ENCODE results near the gene ITPR1. TPM values are rescaled to one million over a fixed set of nuclear protein-coding genes. Genes with fewer than 3 reads are reported as not detected.
"Not testable (repeated sequence)": the region's sequence is repeated elsewhere in the genome, so short reads cannot be mapped to it uniquely, and the experiment has no call there.

ITPR1 gene
- total and polyA plus RNA-seq, 10 of the 15 experiments (the other 5 are each of a cell fraction or from before 2014, with no cell fraction given), result 12.2 to 239 (median 28.4) TPM

DNA sequence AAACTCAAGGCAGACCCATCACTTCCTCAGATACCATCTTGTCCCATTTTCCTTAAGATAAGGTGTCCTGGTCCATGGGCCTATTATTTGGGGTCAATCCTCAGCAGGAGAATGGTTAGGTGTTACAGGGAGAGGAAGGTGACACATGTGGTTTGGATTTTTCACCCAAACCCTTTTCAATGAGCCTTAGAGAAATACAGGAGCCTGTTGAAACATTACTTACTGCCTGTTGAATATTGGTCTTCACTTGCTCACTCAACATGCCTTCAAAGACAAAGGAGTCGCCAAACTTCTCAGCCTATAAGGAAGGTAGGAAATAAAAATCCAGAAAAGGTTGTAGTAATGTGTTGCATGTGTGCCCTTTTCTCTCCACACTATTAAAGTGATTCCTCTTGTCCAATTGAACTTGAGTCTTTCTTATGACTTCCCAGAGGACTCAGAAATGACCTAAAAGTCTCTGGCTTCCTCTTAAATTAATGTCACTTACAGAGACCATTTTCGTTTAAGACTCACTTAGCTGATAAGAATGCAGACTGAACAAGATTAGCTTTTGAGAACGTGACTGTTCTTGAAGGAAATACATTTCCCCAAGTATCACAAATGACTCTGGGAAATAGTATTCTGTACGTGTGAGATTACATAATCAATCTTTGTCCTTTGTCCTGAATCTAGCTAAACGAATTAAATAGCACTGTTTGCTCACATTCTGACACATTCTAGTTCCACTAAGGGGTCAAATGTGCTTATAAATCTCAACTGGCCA lies 43.9 kb upstream of the ITPR1 start:
- ATAC-seq, result no peak
- Histone ChIP-seq H3K4me3 (no peak overlapping the region), H4K20me1 (ENCODE audit: control insufficient read depth, insufficient read depth) (no peaks in the 10 kb centered on the region), H3K4me2 (ENCODE audit: control insufficient read depth, insufficient read depth) (no peak overlapping the region), H3K9me3 (replicated peaks; ENCODE audit: control insufficient read depth, insufficient read depth, low read length) (no peaks in the 10 kb centered on the region), H3K9ac (ENCODE audit: control insufficient read depth, insufficient read depth, low read length) (no peak overlapping the region), H3K27me3 (replicated peaks in 1 of 2; ENCODE audit: control insufficient read depth in 2 of 2, insufficient read depth in 2 of 2, low read length in 1 of 2) (no peaks in the 10 kb centered on the region), H3K27ac (ENCODE audit: control insufficient read depth, insufficient read depth) (no peak overlapping the region), H2AFZ (ENCODE audit: control insufficient read depth, low read depth, low read length) (no peak overlapping the region), H3K79me2 (ENCODE audit: control insufficient read depth, insufficient read depth, low read length) (no peaks in the 10 kb centered on the region), H3K36me3 (ENCODE audit: control insufficient read depth in 2 of 2, insufficient read depth in 2 of 2, low read length in 1 of 2) (no peaks in the 10 kb centered on the region), H3K4me1 (ENCODE audit: control insufficient read depth, insufficient read depth, low read length) (no peaks in the 10 kb centered on the region)
- RAD21 ChIA-PET (ENCODE audit: unreplicated experiment), result no interaction called here
- in situ Hi-C loops (cut with MboI) (no loop called here), intact Hi-C loops (cut with micrococcal nuclease; ENCODE audit: unreplicated experiment) (no loop called here)
- DNase-seq (ENCODE audit: low read depth, low spot score), result no peak
- CTCF ChIA-PET, result interaction anchor here (0.7 to 1.8 kb wide), 3 partner anchors 8 to 21 kb away, joined by 3 to 6 read pairs (median 3); no protein-coding TSS in a partner anchor
- SMC1A ChIA-PET (ENCODE audit: uncharacterized antibody, unreplicated experiment), result interaction anchor here (1.1 kb wide), 1 partner anchor 47 kb away, joined by 3 read pairs; no protein-coding TSS in a partner anchor
- TF ChIP-seq NRF1 (conservative IDR thresholded peaks at IDR 0.05; ENCODE audit: low read depth, low read length) (no peak), LARP7 (IDR thresholded peaks at IDR 0.05) (no peak), SPI1 (IDR thresholded peaks at IDR 0.05; ENCODE audit: borderline replicate concordance, insufficient read depth, low read depth, low read length) (no peak), EGR1 (IDR thresholded peaks at IDR 0.05; ENCODE audit: borderline replicate concordance in 1 of 2, low read depth in 2 of 2, low read length in 2 of 2) (no peak), CEBPB (IDR thresholded peaks at IDR 0.05; ENCODE audit: borderline replicate concordance in 1 of 2, low read depth in 2 of 2, low read length in 2 of 2) (no peak)
- POLR2A ChIA-PET, result no interaction called here
- 91% methylated on average over 5 of the region's 5 CpGs for WGBS (ENCODE audit: insufficient coverage, insufficient replicate concordance, low lambda C conversion rate, missing lambda C conversion rate)
- no peak for FAIRE-seq
- BruUV-seq (replicated peaks), result no TSS peak

DNA sequence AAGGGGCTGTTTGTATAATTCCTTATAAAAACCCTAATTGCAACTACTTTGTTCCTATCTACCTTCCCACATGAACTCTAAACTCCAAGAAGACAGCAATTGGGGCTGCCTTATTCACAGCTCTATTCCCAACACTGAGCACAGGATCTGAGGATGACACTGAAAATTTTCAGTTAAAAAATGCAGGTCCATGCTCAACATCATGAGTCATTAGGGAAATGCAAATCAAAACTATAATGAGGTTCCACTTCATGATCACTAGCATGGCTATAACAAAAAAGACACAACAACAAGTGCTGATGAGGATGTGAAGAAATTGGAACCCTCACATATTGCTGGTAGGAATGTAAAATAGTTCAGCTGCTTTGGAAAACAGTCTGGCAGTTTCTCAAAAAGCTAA lies 39.0 kb upstream of the ITPR1 start:
- H3K4me3 ChIP-seq, result no peak overlapping the region
- no peak for DNase-seq (ENCODE audit: low read depth, low spot score)
- no peaks in the 10 kb centered on the region for H3K9me3 ChIP-seq (replicated peaks; ENCODE audit: control insufficient read depth, insufficient read depth, low read length)
- H2AFZ ChIP-seq (ENCODE audit: control insufficient read depth, low read depth, low read length), result no peak overlapping the region
- intact Hi-C loops (cut with micrococcal nuclease; ENCODE audit: unreplicated experiment), result no loop called here
- no peaks in the 10 kb centered on the region for H3K36me3 ChIP-seq (ENCODE audit: control insufficient read depth in 2 of 2, insufficient read depth in 2 of 2, low read length in 1 of 2)
- H3K27ac ChIP-seq (ENCODE audit: control insufficient read depth, insufficient read depth), result no peak overlapping the region
- RAD21 ChIA-PET (ENCODE audit: unreplicated experiment), result no interaction called here
- no peak for ATAC-seq
- POLR2A ChIA-PET, result no interaction called here
- no peak overlapping the region for H3K9ac ChIP-seq (ENCODE audit: control insufficient read depth, insufficient read depth, low read length)
- no peak overlapping the region for H3K4me2 ChIP-seq (ENCODE audit: control insufficient read depth, insufficient read depth)
- H3K4me1 ChIP-seq (ENCODE audit: control insufficient read depth, insufficient read depth, low read length), result no peaks in the 10 kb centered on the region
- no TSS peak for BruUV-seq (replicated peaks)
- in situ Hi-C loops (cut with MboI), result no loop called here
- no peaks in the 10 kb centered on the region for H3K27me3 ChIP-seq (replicated peaks in 1 of 2; ENCODE audit: control insufficient read depth in 2 of 2, insufficient read depth in 2 of 2, low read length in 1 of 2)
- H4K20me1 ChIP-seq (ENCODE audit: control insufficient read depth, insufficient read depth), result no peaks in the 10 kb centered on the region
- SMC1A ChIA-PET (ENCODE audit: uncharacterized antibody, unreplicated experiment), result interaction anchor here (0.9 kb wide), 1 partner anchor 26 kb away, joined by 3 read pairs; no protein-coding TSS in a partner anchor
- TF ChIP-seq DPF2 (IDR thresholded peaks at IDR 0.05) (no peak), STAT3 (IDR thresholded peaks at IDR 0.05; ENCODE audit: low read depth, low read length) (no peak), MAX (IDR thresholded peaks at IDR 0.05; ENCODE audit: low read depth, low read length) (no peak), MXI1 (IDR thresholded peaks at IDR 0.05; ENCODE audit: low read depth, low read length) (no peak), BCL11A (IDR thresholded peaks at IDR 0.05; ENCODE audit: low read depth, low read length) (no peak)
- CTCF ChIA-PET, result interaction anchor here (1.2 kb wide), 1 partner anchor 37 kb away, joined by 3 read pairs; no protein-coding TSS in a partner anchor
- no peaks in the 10 kb centered on the region for H3K79me2 ChIP-seq (ENCODE audit: control insufficient read depth, insufficient read depth, low read length)
- FAIRE-seq, result no peak

- H3K9ac ChIP-seq (ENCODE audit: control insufficient read depth, insufficient read depth, low read length); H3K36me3 ChIP-seq (ENCODE audit: control insufficient read depth in 2 of 2, insufficient read depth in 2 of 2, low read length in 1 of 2); H3K4me3 ChIP-seq; H3K4me2 ChIP-seq (ENCODE audit: control insufficient read depth, insufficient read depth); H3K27me3 ChIP-seq (replicated peaks in 1 of 2; ENCODE audit: control insufficient read depth in 2 of 2, insufficient read depth in 2 of 2, low read length in 1 of 2); intact Hi-C loops (cut with micrococcal nuclease; ENCODE audit: unreplicated experiment); H4K20me1 ChIP-seq (ENCODE audit: control insufficient read depth, insufficient read depth); H3K27ac ChIP-seq (ENCODE audit: control insufficient read depth, insufficient read depth); BruUV-seq (replicated peaks); H3K9me3 ChIP-seq (replicated peaks; ENCODE audit: control insufficient read depth, insufficient read depth, low read length); H2AFZ ChIP-seq (ENCODE audit: control insufficient read depth, low read depth, low read length); in situ Hi-C loops (cut with MboI); H3K79me2 ChIP-seq (ENCODE audit: control insufficient read depth, insufficient read depth, low read length); RAD21 ChIA-PET (ENCODE audit: unreplicated experiment); ATAC-seq; DNase-seq (ENCODE audit: low read depth, low spot score); SMC1A ChIA-PET (ENCODE audit: uncharacterized antibody, unreplicated experiment); FAIRE-seq; POLR2A ChIA-PET; H3K4me1 ChIP-seq (ENCODE audit: control insufficient read depth, insufficient read depth, low read length): not testable (repeated sequence)
- CTCF ChIA-PET, result interaction anchor here (1.3 kb wide), 1 partner anchor 8 kb away, joined by 6 read pairs; no protein-coding TSS in a partner anchor
- WGBS (ENCODE audit: insufficient coverage, insufficient replicate concordance, low lambda C conversion rate, missing lambda C conversion rate), result 91% methylated on average over 13 of the region's 14 CpGs
Measured at GRCh38 chr3:4456780-4457179, 36.4 kb upstream of the ITPR1 start.

Data from GM12878 (cell line).